Glutamatergic neuron (in vitro differentiated cells): ENCODE measurements around the gene EEFSEC. TPM values are rescaled to one million over a fixed set of nuclear protein-coding genes. Genes with fewer than 3 reads are reported as not detected.

ENCODE experiments used
- DNase-seq: peaks from one replicate; pipeline ENCODE4 v3.0.0; 2022
- H3K27ac Mint-ChIP-seq: one replicate; pipeline ENCODE4 v1.8.0; 2020; ENCODE audit warnings: mild to moderate bottlenecking, mixed read lengths, inconsistent platforms; ENCODE audit not compliant: unreplicated experiment
- H3K27me3 Mint-ChIP-seq: one replicate; pipeline ENCODE4 v1.8.0; 2020; ENCODE audit warnings: mild to moderate bottlenecking, moderate library complexity, mixed read lengths, inconsistent platforms; ENCODE audit not compliant: unreplicated experiment
- H3K36me3 Mint-ChIP-seq: one replicate; pipeline ENCODE4 v1.8.0; 2020; ENCODE audit warnings: mild to moderate bottlenecking, mixed read lengths, inconsistent platforms; ENCODE audit not compliant: unreplicated experiment
- H3K4me1 Mint-ChIP-seq: one replicate; pipeline ENCODE4 v1.8.0; 2020; ENCODE audit warnings: mild to moderate bottlenecking, low read depth, mixed read lengths, inconsistent platforms; ENCODE audit not compliant: unreplicated experiment
- H3K4me3 Mint-ChIP-seq: one replicate; pipeline ENCODE4 v1.8.0; 2020; ENCODE audit warnings: mild to moderate bottlenecking, mixed read lengths, inconsistent platforms; ENCODE audit not compliant: unreplicated experiment
- H3K9me3 Mint-ChIP-seq: one replicate; pipeline ENCODE4 v1.8.0; 2020; ENCODE audit warnings: mild to moderate bottlenecking, moderate library complexity, mixed read lengths, inconsistent platforms; ENCODE audit not compliant: unreplicated experiment
- CTCF ChIP-seq: fragments of 200-600 bp; sonication (generic); IDR thresholded peaks from one replicate; pipeline ENCODE4 v1.5.0; 2021; ENCODE audit not compliant: partially characterized antibody, unreplicated experiment
- total RNA-seq: library from RNA; stranded (reverse); fragmentation: NEBNext Ultra II Directional; extraction: Animal tissue kit (Norgen Biotek cat#: 25700); gene quantifications from one replicate; pipeline ENCODE4 v1.2.1, GENCODE V29; 2021; ENCODE audit not compliant: unreplicated experiment

EEFSEC gene
- total RNA-seq, 1 donor from 2014 or later: 8.3 TPM

DNA sequence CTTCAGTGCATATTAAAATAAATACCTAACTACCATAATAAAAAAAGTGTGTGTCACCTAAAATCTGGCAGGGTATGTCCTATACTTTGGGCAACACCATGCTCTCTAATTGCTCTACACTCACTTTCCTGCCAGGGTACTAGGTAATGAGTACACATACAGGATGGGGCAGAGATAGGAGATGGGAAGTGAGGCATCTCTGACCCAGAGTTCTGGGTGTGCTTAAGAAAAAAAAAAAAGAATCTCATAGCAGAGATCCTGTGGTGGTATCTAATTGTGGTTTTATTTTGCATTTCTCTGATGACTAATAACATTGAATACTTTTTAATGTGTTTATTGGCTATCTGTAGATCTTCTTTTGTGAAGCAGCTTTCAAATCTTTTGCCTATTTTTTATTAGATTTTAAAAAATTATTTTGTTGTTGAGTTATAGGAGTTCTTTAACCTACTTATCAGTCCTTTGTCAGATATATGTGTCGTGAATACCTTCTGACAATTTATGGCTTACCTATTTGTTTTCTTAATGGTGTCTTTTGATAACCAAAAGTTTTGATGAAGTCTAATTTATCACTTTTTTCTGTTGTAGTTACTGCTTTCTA, 48.0 kb downstream of the EEFSEC start:
- H3K36me3 Mint-ChIP-seq: no peaks in the 10 kb centered on the region
- H3K27me3 Mint-ChIP-seq: peaks cover 2% of the 10 kb centered on the region
- H3K9me3 Mint-ChIP-seq: no peaks in the 10 kb centered on the region
- DNase-seq: no peak
- no peak overlapping the region for H3K27ac Mint-ChIP-seq
- peaks cover 10% of the 10 kb centered on the region for H3K4me1 Mint-ChIP-seq
- H3K4me3 Mint-ChIP-seq: no peak overlapping the region
- TF ChIP-seq CTCF: no peak

DNA sequence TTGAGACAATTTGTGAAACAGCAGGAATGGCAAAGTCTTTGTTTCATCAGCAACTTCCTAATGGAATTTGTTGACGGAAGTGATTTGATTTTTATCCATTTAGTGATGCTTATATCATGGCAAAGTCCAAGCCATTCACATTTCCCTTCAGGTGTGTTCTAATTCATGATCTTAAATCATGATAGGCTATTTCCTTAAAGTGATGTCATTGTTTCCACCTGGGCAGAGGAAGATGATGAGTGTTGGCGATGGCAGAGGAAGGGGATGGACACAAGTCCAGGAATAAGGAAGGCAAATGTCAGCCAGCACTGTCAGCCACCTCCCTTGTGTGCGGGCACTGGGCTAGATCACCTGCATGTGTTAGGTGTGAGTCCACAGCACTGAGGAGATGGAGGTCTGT, 49.9 kb downstream of the EEFSEC start:
- Mint-ChIP-seq H3K27ac (no peak overlapping the region), H3K4me1 (peaks cover 7% of the 10 kb centered on the region), H3K27me3 (no peaks in the 10 kb centered on the region), H3K4me3 (no peak overlapping the region), H3K9me3 (no peaks in the 10 kb centered on the region), H3K36me3 (no peaks in the 10 kb centered on the region)
- no peak for DNase-seq
- no peak for TF ChIP-seq CTCF

DNA sequence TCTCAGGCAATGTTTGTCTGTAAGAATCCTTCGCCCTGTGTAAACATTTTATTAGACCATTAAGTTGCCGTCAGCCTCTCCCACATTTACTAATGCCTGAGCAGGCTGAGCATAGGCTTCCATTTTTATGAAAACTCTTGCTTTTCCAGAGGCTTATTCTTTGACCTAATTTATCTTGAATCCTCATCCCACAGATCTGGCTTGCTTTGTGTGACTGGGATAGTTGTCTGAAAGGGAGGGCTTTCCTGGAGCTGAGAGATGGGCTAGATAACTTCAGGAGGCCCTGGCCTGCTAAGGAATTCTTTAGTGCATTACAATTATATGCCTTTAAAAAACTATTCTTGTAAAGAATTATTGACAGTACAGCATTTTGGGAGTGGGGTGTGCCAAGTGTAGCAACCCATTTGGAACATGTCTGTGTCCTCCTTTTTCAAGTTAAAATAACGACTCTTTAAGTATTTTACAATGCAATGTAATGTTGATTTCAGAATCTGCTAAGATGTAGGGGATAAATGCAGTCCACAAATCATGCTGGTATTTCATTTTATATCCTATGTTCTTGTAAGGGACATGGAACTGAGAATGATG, 52.4 kb downstream of the EEFSEC start:
- Mint-ChIP-seq H3K36me3 (no peaks in the 10 kb centered on the region), H3K27me3 (no peaks in the 10 kb centered on the region), H3K4me3 (no peak overlapping the region), H3K4me1 (peaks cover 7% of the 10 kb centered on the region), H3K9me3 (peaks cover 1% of the 10 kb centered on the region), H3K27ac (no peak overlapping the region)
- DNase-seq: no peak
- TF ChIP-seq CTCF: no peak

- no peak for TF ChIP-seq CTCF
- no peak for DNase-seq
- H3K4me3 Mint-ChIP-seq: no peak overlapping the region
- H3K27me3 Mint-ChIP-seq: no peaks in the 10 kb centered on the region
- peaks cover 1% of the 10 kb centered on the region for H3K9me3 Mint-ChIP-seq
- H3K36me3 Mint-ChIP-seq: no peaks in the 10 kb centered on the region
- no peak overlapping the region for H3K27ac Mint-ChIP-seq
- peaks cover 7% of the 10 kb centered on the region for H3K4me1 Mint-ChIP-seq
These were observed 54.7 kb downstream of the EEFSEC start for GRCh38 chr3:128207951-128208350.

- no peak for DNase-seq
- no peaks in the 10 kb centered on the region for H3K27me3 Mint-ChIP-seq
- no peak overlapping the region for H3K4me3 Mint-ChIP-seq
- peaks cover 1% of the 10 kb centered on the region for H3K9me3 Mint-ChIP-seq
- H3K36me3 Mint-ChIP-seq: no peaks in the 10 kb centered on the region
- no peak for TF ChIP-seq CTCF
- no peak overlapping the region for H3K27ac Mint-ChIP-seq
- no peaks in the 10 kb centered on the region for H3K4me1 Mint-ChIP-seq
These were observed 57.4 kb downstream of the EEFSEC start for GRCh38 chr3:128210711-128211110.
